Loucy (cell line): ENCODE results near the gene CCT3.

Experiments used
- CTCF ChIP-seq: fragments of 200-600 bp; sonication (generic); conservative IDR thresholded peaks from 2 replicates; pipeline ENCODE4 v1.5.1; 2014; ENCODE audit warnings: mild to moderate bottlenecking, antibody characterized with exemption, low read length
- EZH2phosphoT487 ChIP-seq: fragments of 200-600 bp; IDR thresholded peaks from 2 replicates; pipeline ENCODE4 v1.6.1; 2018; ENCODE audit warnings: antibody characterized with exemption, mild to moderate bottlenecking, moderate library complexity, borderline replicate concordance

DNA sequence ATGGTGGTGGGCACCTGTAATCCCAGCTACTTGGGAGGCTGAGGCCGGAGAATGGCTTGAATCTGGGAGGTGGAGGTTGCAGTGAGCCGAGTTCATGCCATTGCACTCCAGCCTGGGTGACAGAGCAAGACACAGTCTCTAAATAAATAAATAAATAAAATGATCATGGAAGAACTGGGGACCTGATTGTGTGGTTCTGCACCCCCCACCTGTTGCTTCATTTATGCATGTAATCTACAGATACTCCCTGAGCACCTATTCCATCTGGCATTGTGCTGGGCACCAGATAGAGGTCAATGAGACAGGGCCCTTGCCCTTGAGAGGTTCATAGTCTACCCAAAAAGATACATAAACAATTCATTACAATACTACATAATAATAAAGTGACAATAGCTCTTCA, 19.9 kb upstream of the CCT3 start:
- TF ChIP-seq CTCF (no peak), EZH2phosphoT487 (no peak)
